Spleen (tissue), 11 donors: ENCODE data around the gene AFF1. TPM values are rescaled to one million over a fixed set of nuclear protein-coding genes. Genes with fewer than 3 reads are reported as not detected.

Source experiments
- DNase-seq: peaks from one replicate; pipeline ENCODE4 v3.0.0-alpha.2; 2020
- H3K27ac ChIP-seq, 8 donors: fragments of 200-600 bp; sonication (generic) in 7 of 8; 1 replicate in 4 of 8; 2 replicates in 4 of 8; pipeline versions ENCODE4 v1.5.0 to v1.8.0; 2016 to 2021; ENCODE audit warnings: inconsistent platforms in 4 of 8, mild to moderate bottlenecking in 4 of 8, moderate library complexity in 1 of 8
- H3K27me3 ChIP-seq, 7 donors: fragments of 200-600 bp; sonication (generic) in 6 of 7; replicated peaks in 1 of 7; 1 replicate in 4 of 7; 2 replicates in 3 of 7; pipeline versions ENCODE4 v1.5.0 to v1.8.0; 2016 to 2021; ENCODE audit warnings: inconsistent platforms in 3 of 7, mild to moderate bottlenecking in 1 of 7
- H3K36me3 ChIP-seq, 6 donors: fragments of 200-600 bp; sonication (generic) in 5 of 6; 1 replicate in 4 of 6; 2 replicates in 2 of 6; pipeline versions ENCODE4 v1.5.0 to v1.8.0; 2016 to 2021; ENCODE audit warnings: inconsistent platforms in 2 of 6
- H3K4me1 ChIP-seq, 6 donors: fragments of 200-600 bp; sonication (generic) in 5 of 6; 1 replicate in 3 of 6; 2 replicates in 3 of 6; pipeline versions ENCODE4 v1.5.0 to v1.8.0; 2016 to 2021; ENCODE audit warnings: inconsistent platforms in 3 of 6
- H3K4me3 ChIP-seq, 8 donors: fragments of 200-600 bp; sonication (generic) in 7 of 8; 1 replicate in 4 of 8; 2 replicates in 4 of 8; pipeline versions ENCODE4 v1.5.0 to v1.8.0; 2016 to 2021; ENCODE audit warnings: inconsistent platforms in 4 of 8, mild to moderate bottlenecking in 4 of 8, moderate library complexity in 2 of 8
- H3K9me3 ChIP-seq, 8 donors: fragments of 200-600 bp; sonication (generic) in 7 of 8; 1 replicate in 4 of 8; 2 replicates in 4 of 8; pipeline versions ENCODE4 v1.5.0 to v1.8.0; 2016 to 2021; ENCODE audit warnings: inconsistent platforms in 4 of 8
- CTCF ChIP-seq, 11 experiments: fragments of 200-600 bp in 7 of 11; fragments of 450-650 bp in 4 of 11; sonication (generic) in 4 of 11; IDR thresholded peaks in 8 of 11; conservative IDR thresholded peaks in 3 of 11; 1 replicate in 7 of 11; 2 replicates in 4 of 11; pipeline versions ENCODE4 v1.4.0 to v1.8.0; 2016 to 2021; ENCODE audit warnings: antibody characterized with exemption in 11 of 11, inconsistent platforms in 4 of 11, mild to moderate bottlenecking in 1 of 11
- POLR2A ChIP-seq, 3 donors: fragments of 450-650 bp; IDR thresholded peaks; one replicate each; pipeline ENCODE4 v1.5.1; 2017; ENCODE audit warnings: antibody characterized with exemption in 3 of 3, mild to moderate bottlenecking in 1 of 3
- POLR2AphosphoS5 ChIP-seq, 3 donors: sonication (generic); formaldehyde crosslinking; IDR thresholded peaks; one replicate each; pipeline ENCODE4 v1.5.1; 2017; ENCODE audit warnings: antibody characterized with exemption in 3 of 3
- WGBS, 5 donors: extraction: QIAGEN DNeasy Blood & Tissue Kit in 3 of 5; methylation state at CpG; one replicate each; pipeline versions ENCODE4 v1.1.5 to v1.1.7; 2013 to 2018; 5-methylcytosine and 5-hydroxymethylcytosine counted together
- intact Hi-C: fragments of 100-400 bp; cut with DNase I; formaldehyde crosslinking; loops from one replicate; pipeline ENCODE4 v1.15.0; 2023; ENCODE audit warnings: low total_unique reads
- polyA plus RNA-seq, 3 donors: library from polyadenylated mRNA; stranded (reverse); fragments of 200-250 nt; gene quantifications; one replicate each; pipeline ENCODE4 v1.2.1, GENCODE V29; 2013
- total RNA-seq, 7 donors: library from RNA; depleted of rRNA in 3 of 7; stranded (reverse); fragments of >200 nt in 3 of 7; fragmentation: NEBNext Ultra II Directional in 4 of 7; extraction: Animal tissue kit (Norgen Biotek cat#: 25700) in 4 of 7; gene quantifications; one replicate each; pipeline versions ENCODE4 v1.1.0 to v1.2.1, GENCODE V29; 2016 to 2021
- donor health status: healthy with polysubstance abuse.
- donor health status: DM: no; HTN: no; CAD: no; lungs with moderate emphysema.
- donor health status: DM: no; HTN: no; CAD: no.
- donor health status: Bipolar disorder and iron deficiency.
- donor health status: healthy.
- donor health status: DM: no; HTN: no; CAD: no.
- donor health status: DM: yes; HTN: yes; CAD: no.

The AFF1 gene
- total and polyA plus RNA-seq, 10 donors, result 4.4 to 119 (median 80.8) TPM

GRCh38 chr4:87086143-87086805 lies 151.5 kb downstream of the AFF1 start:
- TF ChIP-seq CTCF (IDR thresholded peaks at IDR 0.05 in 8 of 11, conservative IDR thresholded peaks at IDR 0.05 in 3 of 11) (no peak), POLR2A (IDR thresholded peaks at IDR 0.05) (no peak), POLR2AphosphoS5 (IDR thresholded peaks at IDR 0.05) (no peak)
- no peaks in the 10 kb centered on the region for H3K9me3 ChIP-seq
- H3K36me3 ChIP-seq, result peaks cover 0 to 53% (median 17%) of the 10 kb centered on the region in 6 donors
- intact Hi-C loops, result no loop called here
- H3K27me3 ChIP-seq, result no peaks in the 10 kb centered on the region
- 80 to 93% (median 86%) methylated on average over 12 of the region's 12 CpGs for WGBS, 5 donors
- H3K4me1 ChIP-seq, result peaks cover 0 to 46% (median 13%) of the 10 kb centered on the region in 6 donors
- no peak overlapping the region for H3K27ac ChIP-seq
- no peak overlapping the region for H3K4me3 ChIP-seq
- DNase-seq, result no peak

DNA sequence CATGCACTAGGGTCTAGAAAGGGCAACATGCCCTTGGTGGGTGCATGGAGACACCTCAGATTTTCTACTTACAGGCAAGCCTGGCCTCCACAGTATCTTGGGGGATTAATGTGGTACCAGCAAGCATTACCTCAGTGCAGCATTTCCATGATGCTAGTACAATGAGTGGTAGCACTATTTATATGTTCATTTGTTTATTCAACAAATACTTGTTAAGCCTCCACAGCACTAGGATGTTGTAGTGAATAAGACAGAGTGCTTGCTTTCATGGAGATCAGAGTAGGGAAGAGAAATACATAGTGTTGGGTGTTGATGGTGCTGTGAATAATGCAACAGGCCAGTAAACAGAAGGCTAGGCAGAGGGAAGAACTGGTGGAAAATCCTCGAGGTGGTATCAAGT lies 152.2 kb downstream of the AFF1 start:
- Histone ChIP-seq H3K27ac (peak overlapping the region in 2 of 8 donors; percentile 36 to 40), H3K4me1 (peaks cover 0 to 45% (median 14%) of the 10 kb centered on the region in 6 donors)
- DNase-seq, result no peak

GRCh38 chr4:87087420-87087819 lies 152.6 kb downstream of the AFF1 start:
- Histone ChIP-seq H3K36me3 (peaks cover 0 to 64% (median 17%) of the 10 kb centered on the region in 6 donors), H3K9me3 (no peaks in the 10 kb centered on the region), H3K27ac (peak overlapping the region in 2 of 8 donors; percentile 36 to 40), H3K27me3 (no peaks in the 10 kb centered on the region), H3K4me1 (peaks cover under 1 to 47% (median 15%) of the 10 kb centered on the region in 6 donors), H3K4me3 (no peak overlapping the region)
- intact Hi-C loops, result no loop called here
- no peak for TF ChIP-seq CTCF (IDR thresholded peaks at IDR 0.05 in 8 of 11, conservative IDR thresholded peaks at IDR 0.05 in 3 of 11)
- TF ChIP-seq POLR2A (IDR thresholded peaks at IDR 0.05), result no peak
- TF ChIP-seq POLR2AphosphoS5 (IDR thresholded peaks at IDR 0.05), result no peak
- no peak for DNase-seq
- 17 to 61% (median 44%) methylated on average over 1 of the region's 1 CpG for WGBS, 5 donors

More for the DNA sequence above, 152.2 kb downstream of the AFF1 start:
- Histone ChIP-seq H3K9me3 (no peaks in the 10 kb centered on the region), H3K36me3 (peaks cover 0 to 60% (median 17%) of the 10 kb centered on the region in 6 donors), H3K4me3 (no peak overlapping the region), H3K27me3 (no peaks in the 10 kb centered on the region)
- intact Hi-C loops, result no loop called here
- TF ChIP-seq POLR2AphosphoS5 (IDR thresholded peaks at IDR 0.05), result no peak
- no peak for TF ChIP-seq CTCF (IDR thresholded peaks at IDR 0.05 in 8 of 11, conservative IDR thresholded peaks at IDR 0.05 in 3 of 11)
- TF ChIP-seq POLR2A (IDR thresholded peaks at IDR 0.05), result no peak
- 49 to 76% (median 64%) methylated on average over 1 of the region's 1 CpG for WGBS, 5 donors

DNA sequence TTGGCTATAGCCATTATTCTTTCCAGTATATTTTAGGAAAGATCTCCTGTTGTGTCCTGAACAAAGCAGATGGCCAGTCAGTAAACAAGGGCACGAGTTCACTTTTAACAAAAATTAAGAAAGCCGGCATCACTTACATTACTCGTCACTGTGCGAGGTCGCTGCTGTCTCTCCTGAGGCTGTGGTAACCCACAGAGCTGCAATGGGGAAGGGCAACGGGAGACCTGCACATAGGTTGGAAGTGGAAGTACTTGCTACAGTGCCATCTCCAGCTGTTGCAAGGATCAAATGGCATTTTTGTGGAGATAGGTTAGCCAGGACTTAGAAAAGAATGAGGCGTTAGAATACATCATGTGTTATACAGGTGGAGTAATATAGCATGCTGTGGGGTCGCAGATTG lies 153.4 kb downstream of the AFF1 start:
- Histone ChIP-seq H3K36me3 (peaks cover 0 to 64% (median 17%) of the 10 kb centered on the region in 6 donors), H3K4me3 (no peak overlapping the region), H3K27me3 (no peaks in the 10 kb centered on the region), H3K9me3 (no peaks in the 10 kb centered on the region), H3K27ac (no peak overlapping the region), H3K4me1 (peaks cover 9 to 54% (median 22%) of the 10 kb centered on the region in 6 donors)
- intact Hi-C loops, result no loop called here
- DNase-seq, result no peak
- TF ChIP-seq CTCF (IDR thresholded peaks at IDR 0.05 in 8 of 11, conservative IDR thresholded peaks at IDR 0.05 in 3 of 11) (no peak), POLR2AphosphoS5 (IDR thresholded peaks at IDR 0.05) (no peak)
- WGBS, 5 donors, result 66 to 84% (median 73%) methylated on average over 8 of the region's 8 CpGs
